NT2/D1 (cell line): Measurements from ENCODE around the gene NNMT.

Experiments
- SUZ12 ChIP-seq: IDR thresholded peaks from 2 replicates; pipeline ENCODE4 v1.6.1; 2011; ENCODE audit not compliant: insufficient read length, insufficient read depth; ENCODE audit errors: extremely low read depth
- ZNF274 ChIP-seq: IDR thresholded peaks from 2 replicates; pipeline ENCODE4 v1.6.1; 2011; ENCODE audit warnings: mild to moderate bottlenecking, low read depth, low read length

GRCh38 chr11:114261791-114262190, 34.4 kb upstream of the NNMT start:
- TF ChIP-seq SUZ12 (no peak), ZNF274 (no peak)
